ENCODE measurements around the gene NSD1.

The NSD1 gene

DNA sequence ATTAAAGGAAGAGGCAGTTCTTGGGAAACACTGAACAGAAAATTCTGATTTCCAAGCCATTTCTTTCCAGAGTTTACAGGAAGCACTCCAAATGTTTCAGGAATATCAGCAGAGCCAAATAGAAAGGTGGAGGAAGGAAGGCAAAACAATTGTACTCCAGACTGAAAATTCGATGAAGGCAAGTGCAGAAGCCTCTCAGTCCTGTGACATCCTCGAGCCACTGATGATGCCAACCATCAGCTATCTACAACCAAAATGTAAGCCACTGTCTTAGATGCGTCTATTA lies 215.7 kb downstream of the NSD1 start:
- no peak for DNase-seq (ENCODE audit: low read depth in 2 of 2, low spot score in 1 of 2)

DNA sequence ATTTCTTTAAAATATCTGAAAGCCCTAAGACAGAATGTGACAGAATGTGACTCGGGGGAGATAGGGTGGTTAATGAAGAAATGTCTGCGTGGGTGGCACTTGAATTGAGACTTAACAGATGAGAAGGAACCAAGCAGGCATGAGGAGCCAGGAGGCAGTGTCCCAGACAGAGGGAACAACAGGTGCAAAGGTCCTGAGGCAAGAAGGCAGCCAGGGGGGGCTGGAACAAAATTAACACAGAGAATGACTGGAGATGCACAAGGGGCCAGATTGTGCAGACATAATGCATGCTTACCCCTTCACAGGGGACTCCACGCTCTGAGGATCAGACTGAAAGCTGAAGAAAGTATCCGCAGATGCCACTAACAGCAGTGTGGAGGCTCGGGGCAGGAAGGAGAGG lies 216.2 kb downstream of the NSD1 start:
- no peak for DNase-seq (ENCODE audit: low read depth in 2 of 2, low spot score in 1 of 2)
